ENCODE data around the gene OR51D1.

OR51D1 gene

GRCh38 chr11:4636962-4637661 lies at the start of gene OR51D1:
Gene OR51D1, plus strand, starts transcription at chr11:4637477. Its CDS starts 2,314 bp downstream, at chr11:4639791.
- DNase-seq: peak; percentile 88

DNA sequence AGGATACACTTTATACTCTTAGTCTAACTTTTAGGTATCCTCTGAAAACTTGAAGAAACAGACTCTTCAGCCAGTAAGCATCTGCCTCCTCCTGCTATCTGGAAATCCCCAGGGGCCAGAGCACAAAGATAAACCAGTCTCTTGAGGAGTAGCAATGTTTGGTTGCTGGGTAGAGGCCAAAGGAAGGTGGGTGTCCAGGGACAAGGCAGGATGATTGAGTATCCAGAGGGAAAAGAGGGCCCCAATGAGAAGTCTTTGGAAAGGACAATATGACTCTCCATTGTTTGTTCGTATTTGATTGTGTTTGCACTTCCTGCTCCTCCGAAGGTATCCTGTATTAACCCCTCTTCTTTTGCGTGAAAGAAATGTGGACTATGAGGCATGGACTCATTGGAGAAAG lies 48.3 kb upstream of the OR51D1 start:
- no peak for DNase-seq

DNA sequence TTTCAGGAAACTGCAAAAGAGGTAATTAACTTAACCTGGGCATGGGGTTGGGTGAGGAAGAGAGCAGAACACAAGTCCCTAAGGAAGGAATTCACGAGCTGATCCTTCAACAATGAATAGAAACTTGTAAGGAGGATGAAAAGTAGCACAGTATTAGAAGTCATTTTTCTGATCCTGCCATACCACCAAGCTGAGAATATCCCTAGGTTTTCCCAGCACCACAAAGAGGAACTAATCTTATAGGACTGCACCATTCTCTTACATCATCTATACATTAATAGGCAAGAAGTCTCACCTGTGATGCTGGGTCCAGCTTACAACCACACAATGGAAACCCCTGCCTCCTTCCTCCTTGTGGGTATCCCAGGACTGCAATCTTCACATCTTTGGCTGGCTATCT lies 43.5 kb upstream of the OR51D1 start, which contains the start of gene OR52I1:
Gene OR52I1, plus strand, starts transcription at position 301 of the 400 bp plus-strand sequence. Its CDS starts 0 bp downstream, at position 301.
- DNase-seq: no peak

DNA sequence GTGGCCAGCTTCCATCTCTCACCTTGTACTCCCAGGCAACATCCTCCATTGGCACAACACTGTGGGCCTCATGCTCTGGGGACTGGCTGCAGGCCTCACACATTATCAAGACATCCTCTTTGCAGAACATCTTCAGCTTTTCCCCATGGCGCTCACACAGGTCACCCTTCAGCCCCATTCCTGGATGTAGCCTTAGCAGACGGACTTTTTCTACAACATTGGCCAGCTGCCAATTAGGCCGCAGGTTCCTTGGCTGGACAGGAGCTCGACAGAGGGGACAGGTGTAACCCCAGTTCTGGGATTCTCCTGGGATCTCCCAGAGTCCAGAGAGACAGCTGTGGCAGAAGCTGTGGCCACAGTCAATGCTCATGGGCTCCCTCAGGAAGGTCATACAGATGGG lies 32.2 kb upstream of the OR51D1 start:
- no peak for DNase-seq

- DNase-seq: peak; percentile 60
These were observed 30.9 kb upstream of the OR51D1 start for GRCh38 chr11:4606231-4607015.

DNA sequence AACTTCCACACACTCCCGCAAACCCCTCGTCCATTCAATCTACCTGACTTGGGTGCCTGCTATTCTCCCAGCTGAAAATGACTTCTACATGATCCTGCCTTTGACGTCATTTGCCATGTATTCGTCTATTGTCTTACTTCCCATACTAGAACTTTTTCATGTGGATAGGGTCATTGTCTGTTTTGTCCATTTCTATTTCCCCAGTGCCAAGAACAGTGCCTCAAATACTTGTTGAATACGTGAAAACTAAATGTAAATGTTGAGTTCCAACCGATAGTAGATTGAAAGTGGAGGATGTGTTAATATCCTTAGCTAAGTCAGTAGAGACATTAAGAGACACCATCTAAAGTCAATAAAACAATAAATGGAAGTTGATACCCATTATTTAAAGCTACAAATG lies 30.2 kb upstream of the OR51D1 start:
- DNase-seq: peak; percentile 46

GRCh38 chr11:4607781-4608666 lies 29.3 kb upstream of the OR51D1 start, which contains the start of gene TRIM68:
Gene TRIM68, minus strand, starts transcription at chr11:4608231. Its CDS starts 2,727 bp downstream, at chr11:4605504.
- peak; percentile 96 for DNase-seq

- DNase-seq: peak; percentile 7
These were observed 26.9 kb upstream of the OR51D1 start for GRCh38 chr11:4610258-4610935.

DNA sequence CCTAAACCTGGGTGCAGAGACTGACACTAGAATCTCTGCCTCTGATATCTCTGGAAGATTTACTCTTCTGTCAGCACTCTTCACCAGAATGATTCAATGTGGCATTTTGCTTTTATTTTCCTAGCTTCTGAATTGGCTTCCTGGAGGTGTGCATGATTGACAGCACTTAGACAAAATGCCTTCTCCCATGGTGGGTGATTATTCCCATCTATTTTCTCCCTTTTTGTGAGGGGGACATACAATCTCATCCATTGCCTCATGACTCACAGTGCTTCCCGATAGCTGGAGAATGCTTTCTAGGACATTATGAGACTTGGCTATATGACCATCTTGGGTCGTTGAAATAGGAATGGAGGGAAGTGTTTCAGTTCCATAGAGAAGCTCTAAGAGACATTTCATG lies 25.3 kb upstream of the OR51D1 start:
- no peak for DNase-seq

DNA sequence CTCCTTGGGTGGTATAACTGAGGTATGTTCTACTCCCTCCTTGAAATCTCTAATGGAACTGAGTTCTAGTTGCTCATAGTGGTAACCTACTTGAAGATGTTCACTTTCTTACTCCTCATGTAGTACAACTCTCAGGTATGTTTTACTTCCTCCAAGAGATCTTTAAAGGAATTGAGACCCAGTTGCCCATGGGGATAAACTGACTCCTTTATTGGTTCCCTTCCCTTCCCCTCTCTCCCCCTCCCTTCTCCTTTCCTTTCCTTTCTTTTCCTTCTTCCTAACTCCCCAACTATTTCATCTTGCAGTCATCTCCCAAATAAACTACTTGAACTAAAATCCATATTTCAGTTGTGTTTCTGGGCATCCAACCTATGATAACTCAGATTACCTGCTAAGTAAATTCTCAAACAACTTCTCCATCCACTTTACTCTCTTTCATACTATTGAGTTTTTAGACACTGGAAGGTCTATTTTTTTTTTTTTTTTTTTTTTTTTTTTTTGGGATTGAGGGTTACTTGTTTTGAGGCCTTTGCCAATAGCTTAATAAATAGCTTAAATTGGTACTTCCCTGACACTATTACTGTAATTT lies 21.3 kb upstream of the OR51D1 start:
- DNase-seq: no peak

- no peak for DNase-seq
These were observed 17.8 kb upstream of the OR51D1 start for GRCh38 chr11:4619514-4619913.

DNA sequence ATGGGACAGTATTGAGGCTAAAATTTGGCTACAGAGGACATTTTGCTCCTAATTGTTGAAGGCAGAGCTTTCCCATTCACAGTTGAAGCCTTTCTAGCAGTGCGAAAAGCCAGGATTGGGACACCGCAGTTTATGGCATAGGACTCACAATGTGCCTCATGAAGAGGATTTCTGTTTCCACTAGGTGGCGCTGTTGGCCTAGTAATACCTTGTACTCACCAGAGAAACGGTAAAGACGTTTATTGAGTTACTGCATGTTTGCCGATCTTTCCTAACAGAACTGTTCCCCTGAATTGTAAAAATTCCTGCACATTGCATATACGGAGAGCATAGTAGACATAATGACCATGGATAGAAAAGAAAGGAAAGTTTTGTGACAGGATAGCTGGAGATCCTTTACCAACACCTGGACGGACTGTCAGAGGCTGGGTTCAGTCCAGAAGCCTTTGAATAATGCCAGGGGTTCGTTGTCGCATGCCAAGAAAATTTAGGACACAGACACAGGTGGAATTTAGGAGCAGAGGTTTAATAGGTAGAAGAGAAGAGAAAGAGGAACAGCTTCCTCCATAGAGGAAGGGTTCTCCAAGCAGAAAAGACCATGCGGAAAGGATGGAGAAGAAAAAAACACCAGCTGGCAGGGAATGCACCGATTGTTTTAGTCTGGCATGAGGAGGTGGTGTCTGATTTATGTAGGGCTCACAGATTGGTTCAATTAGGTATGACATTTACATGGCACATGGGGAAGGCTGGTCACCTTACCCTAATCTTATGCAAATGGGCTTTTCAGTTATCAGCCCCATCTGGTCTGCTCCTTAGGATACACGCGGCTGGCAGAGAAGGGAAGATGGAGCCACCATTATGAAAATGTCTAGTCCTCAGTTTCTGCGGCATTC lies 10.8 kb upstream of the OR51D1 start:
- DNase-seq: peak; percentile 91

GRCh38 chr11:4636136-4636535 lies 1.1 kb upstream of the OR51D1 start:
- DNase-seq: no peak

DNA sequence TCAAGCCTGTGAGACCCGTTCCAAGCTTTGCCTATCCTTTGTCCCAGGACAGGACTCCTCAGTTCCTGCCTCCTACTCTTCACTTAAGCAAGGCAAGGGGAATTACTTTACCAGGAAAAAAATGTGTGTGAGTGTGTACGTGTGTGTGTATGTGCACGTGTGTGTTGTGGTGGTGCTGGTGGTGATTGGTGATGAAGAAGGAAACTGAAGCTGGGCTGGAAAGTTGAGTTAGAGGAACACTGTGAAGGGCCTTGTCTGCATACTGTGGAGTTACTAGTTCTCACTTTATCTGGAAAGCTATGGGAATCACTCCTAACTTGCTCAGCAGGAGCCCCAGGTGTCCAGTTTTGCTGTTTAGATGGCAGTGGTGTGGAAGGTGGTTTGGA lies 378 bp downstream of the OR51D1 start:
- no peak for DNase-seq

DNA sequence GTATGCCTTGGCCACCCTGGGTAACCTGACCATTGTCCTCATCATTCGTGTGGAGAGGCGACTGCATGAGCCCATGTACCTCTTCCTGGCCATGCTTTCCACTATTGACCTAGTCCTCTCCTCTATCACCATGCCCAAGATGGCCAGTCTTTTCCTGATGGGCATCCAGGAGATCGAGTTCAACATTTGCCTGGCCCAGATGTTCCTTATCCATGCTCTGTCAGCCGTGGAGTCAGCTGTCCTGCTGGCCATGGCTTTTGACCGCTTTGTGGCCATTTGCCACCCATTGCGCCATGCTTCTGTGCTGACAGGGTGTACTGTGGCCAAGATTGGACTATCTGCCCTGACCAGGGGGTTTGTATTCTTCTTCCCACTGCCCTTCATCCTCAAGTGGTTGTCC lies 2.7 kb downstream of the OR51D1 start:
- DNase-seq: no peak

- no peak for DNase-seq
These were observed 4.2 kb downstream of the OR51D1 start for GRCh38 chr11:4641501-4641900.

DNA sequence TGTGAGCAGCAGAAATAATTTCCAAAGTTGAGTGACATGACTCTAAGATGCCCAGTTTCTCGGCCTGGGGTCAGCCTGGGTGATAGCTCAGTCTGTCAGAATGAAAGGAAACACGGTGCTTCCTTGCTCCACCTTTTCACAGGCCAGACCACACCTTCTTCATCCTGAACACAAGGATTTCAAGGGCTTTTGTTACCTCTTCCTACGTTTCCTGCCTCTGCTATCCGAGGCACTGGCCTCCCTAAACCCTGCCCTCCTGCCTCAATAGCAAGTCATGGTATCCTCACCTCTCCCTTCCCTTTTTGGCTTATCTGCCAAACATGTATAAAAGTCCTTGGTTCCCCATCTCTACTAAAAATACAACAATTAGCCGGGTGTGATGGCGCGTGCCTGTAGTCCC lies 4.8 kb downstream of the OR51D1 start:
- no peak for DNase-seq

- DNase-seq: no peak
These were observed 5.8 kb downstream of the OR51D1 start for GRCh38 chr11:4643076-4643475.

- DNase-seq: no peak
These were observed 6.4 kb downstream of the OR51D1 start, which contains the start of gene OR51E1 for GRCh38 chr11:4643682-4644081. Gene OR51E1, plus strand, starts transcription at chr11:4643982. Its CDS starts 8,545 bp downstream, at chr11:4652527.

DNA sequence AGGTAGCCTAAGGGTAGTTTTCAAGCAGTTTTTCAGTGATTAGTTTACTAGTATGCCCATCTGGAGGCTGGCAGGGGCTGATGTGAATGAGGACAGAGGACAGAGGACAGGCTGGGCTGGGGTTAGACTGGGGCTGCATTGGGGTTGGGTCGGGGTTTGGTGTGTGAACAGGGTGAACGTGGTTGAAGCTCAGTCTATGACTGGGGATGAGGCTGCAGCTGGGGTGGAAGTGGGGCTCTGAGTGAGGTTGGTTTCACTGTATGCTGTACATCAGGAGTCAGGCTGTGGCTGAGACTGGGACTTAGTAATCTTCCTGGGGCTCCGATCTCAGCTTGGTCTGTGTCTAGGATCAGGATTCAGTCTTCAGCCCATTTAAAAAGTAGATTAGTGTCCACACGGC lies 7.0 kb downstream of the OR51D1 start:
- DNase-seq: no peak

GRCh38 chr11:4645974-4646373 lies 8.7 kb downstream of the OR51D1 start:
- DNase-seq: no peak
